T-helper 17 cell (primary cell): ENCODE measurements around the gene DGAT2L6. TPM values are rescaled to one million over a fixed set of nuclear protein-coding genes. Genes with fewer than 3 reads are reported as not detected.
A peak's percentile ranks its signal among the peaks of the same experiment; 100 is the strongest.
"Not testable (repeated sequence)": the region's sequence is repeated elsewhere in the genome, so short reads cannot be mapped to it uniquely, and the experiment has no call there.

ENCODE experiments used
- ATAC-seq: fragments of 150-1000 bp; cut with Tn5 transposase; 2 replicates; pipeline ENCODE4 v1.10.0; 2021; ENCODE audit warnings: mild to moderate bottlenecking, moderate library complexity
- DNase-seq, 3 donors: peaks; one replicate each; pipeline versions ENCODE4 v3.0.0 to v3.0.0-alpha.2; 2020 to 2021
- H3K9me3 ChIP-seq: one replicate; pipeline ENCODE4 v1.7.0; 2013; ENCODE audit warnings: low read length, mild to moderate bottlenecking; ENCODE audit not compliant: control insufficient read depth, poor library complexity, severe bottlenecking
- H3K27ac Mint-ChIP-seq: one replicate; pipeline ENCODE4 v1.8.0; 2022; ENCODE audit warnings: mild to moderate bottlenecking, moderate library complexity, mixed read lengths
- H3K27me3 Mint-ChIP-seq: one replicate; pipeline ENCODE4 v1.8.0; 2022; ENCODE audit warnings: mixed read lengths
- H3K36me3 Mint-ChIP-seq: one replicate; pipeline ENCODE4 v1.8.0; 2022; ENCODE audit warnings: low read depth, mixed read lengths
- H3K4me1 Mint-ChIP-seq: one replicate; pipeline ENCODE4 v1.8.0; 2022; ENCODE audit warnings: mild to moderate bottlenecking, mixed read lengths
- H3K4me3 Mint-ChIP-seq: one replicate; pipeline ENCODE4 v1.8.0; 2022; ENCODE audit warnings: mild to moderate bottlenecking, moderate library complexity, mixed read lengths
- total RNA-seq, 4 donors: library from RNA in 2 of 4; stranded (reverse) in 2 of 4; gene quantifications; one replicate each; pipeline ENCODE4 v1.2.3 and lab custom pipeline; 2022 to 2026

Gene DGAT2L6
- total RNA-seq, 2 donors from 2014 or later, result not detected

GRCh38 chrX:70168238-70169188 lies 8.8 kb upstream of the DGAT2L6 start:
- no peaks in the 10 kb centered on the region for H3K9me3 ChIP-seq

DNA sequence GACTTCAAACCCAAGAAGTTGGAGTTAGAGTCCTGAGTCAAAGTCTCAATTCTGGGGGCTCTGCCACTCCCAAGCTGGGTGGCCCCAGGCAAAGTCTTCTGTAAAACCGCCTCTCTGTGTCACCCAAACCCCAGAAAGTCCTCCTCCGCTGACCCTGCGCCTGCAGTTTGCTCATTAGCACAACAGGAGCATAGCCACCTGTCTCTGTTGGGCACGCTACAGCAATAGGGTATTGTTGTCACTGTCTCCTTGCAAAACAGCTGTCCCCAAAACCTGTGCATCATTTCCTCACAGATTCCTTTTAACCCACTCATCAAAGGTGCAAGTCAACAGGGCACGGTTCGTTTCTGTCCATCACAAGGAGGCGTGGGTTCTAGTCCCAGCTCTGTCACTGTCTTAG lies 8.0 kb upstream of the DGAT2L6 start:
- Mint-ChIP-seq H3K27me3 (no peaks in the 10 kb centered on the region), H3K4me3 (no peak overlapping the region), H3K36me3 (peaks cover 2% of the 10 kb centered on the region), H3K27ac (peak overlapping the region; percentile 54), H3K4me1 (no peaks in the 10 kb centered on the region)
- no peaks in the 10 kb centered on the region for H3K9me3 ChIP-seq
- no peak for ATAC-seq
- no peak for DNase-seq

More at GRCh38 chrX:70168238-70169188, 8.8 kb upstream of the DGAT2L6 start:
- ATAC-seq (no peak), DNase-seq (no peak)
- Mint-ChIP-seq H3K27me3 (no peaks in the 10 kb centered on the region), H3K27ac (peak overlapping the region; percentile 54), H3K4me1 (no peaks in the 10 kb centered on the region), H3K4me3 (no peak overlapping the region), H3K36me3 (peaks cover 2% of the 10 kb centered on the region)

- Mint-ChIP-seq H3K27ac (no peak overlapping the region), H3K36me3 (no peaks in the 10 kb centered on the region), H3K4me3 (no peak overlapping the region), H3K27me3 (no peaks in the 10 kb centered on the region), H3K4me1 (no peaks in the 10 kb centered on the region)
- H3K9me3 ChIP-seq, result no peaks in the 10 kb centered on the region
- ATAC-seq (no peak), DNase-seq (no peak)
Measured at GRCh38 chrX:70171624-70172023, 5.7 kb upstream of the DGAT2L6 start.

GRCh38 chrX:70172221-70172620 lies 5.1 kb upstream of the DGAT2L6 start:
- DNase-seq, result no peak
- ATAC-seq, result no peak
- no peak overlapping the region for H3K27ac Mint-ChIP-seq
- no peaks in the 10 kb centered on the region for H3K9me3 ChIP-seq
- H3K27me3 Mint-ChIP-seq, result no peaks in the 10 kb centered on the region
- no peak overlapping the region for H3K4me3 Mint-ChIP-seq
- H3K36me3 Mint-ChIP-seq, result no peaks in the 10 kb centered on the region
- H3K4me1 Mint-ChIP-seq, result no peaks in the 10 kb centered on the region

DNA sequence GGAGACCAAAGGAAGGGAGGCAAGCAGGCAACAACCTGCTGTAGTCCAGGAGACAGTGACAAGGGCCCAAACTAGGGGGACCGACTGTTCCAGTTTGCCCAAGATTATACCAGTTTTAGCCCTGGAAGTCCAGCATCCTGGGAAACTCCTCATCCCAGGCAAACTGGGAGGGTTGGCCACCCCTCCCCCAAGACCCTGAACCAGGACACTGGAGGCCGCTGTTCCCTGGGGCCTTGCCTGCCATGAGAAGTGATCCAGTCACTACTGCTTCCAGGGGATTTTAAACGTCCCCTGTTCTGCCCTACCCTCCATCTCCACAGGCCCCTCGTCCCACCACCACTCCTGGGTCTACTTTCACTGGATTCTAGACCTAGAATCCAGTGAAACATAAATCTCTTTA lies 4.3 kb upstream of the DGAT2L6 start:
- Mint-ChIP-seq H3K4me1 (no peaks in the 10 kb centered on the region), H3K27ac (no peak overlapping the region), H3K27me3 (no peaks in the 10 kb centered on the region), H3K36me3 (no peaks in the 10 kb centered on the region), H3K4me3 (no peak overlapping the region)
- no peaks in the 10 kb centered on the region for H3K9me3 ChIP-seq
- DNase-seq, result no peak
- ATAC-seq, result no peak

DNA sequence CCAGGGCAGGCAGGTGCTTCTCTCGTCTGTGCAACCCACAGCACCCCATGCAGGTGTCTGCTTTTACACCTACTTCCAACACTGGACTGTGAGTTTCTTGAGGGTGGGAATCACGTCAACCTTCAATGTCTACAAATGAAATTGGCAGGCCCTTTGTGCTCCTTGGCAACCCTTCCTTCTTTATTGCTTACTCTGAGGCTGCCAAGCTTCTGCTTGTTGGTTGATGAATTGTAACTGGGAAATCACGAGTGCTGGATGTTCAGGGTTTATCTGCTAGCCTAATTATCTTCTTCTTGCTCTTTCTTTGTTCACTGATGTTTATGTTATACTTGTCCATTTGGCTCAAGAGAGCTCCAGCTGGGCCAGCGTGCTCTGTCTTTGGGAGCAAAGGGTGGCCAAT lies 2.5 kb upstream of the DGAT2L6 start:
- no peaks in the 10 kb centered on the region for H3K9me3 ChIP-seq
- ATAC-seq (no peak), DNase-seq (no peak)
- Mint-ChIP-seq H3K36me3 (no peaks in the 10 kb centered on the region), H3K27ac (no peak overlapping the region), H3K4me3 (no peak overlapping the region), H3K4me1 (no peaks in the 10 kb centered on the region), H3K27me3 (no peaks in the 10 kb centered on the region)

DNA sequence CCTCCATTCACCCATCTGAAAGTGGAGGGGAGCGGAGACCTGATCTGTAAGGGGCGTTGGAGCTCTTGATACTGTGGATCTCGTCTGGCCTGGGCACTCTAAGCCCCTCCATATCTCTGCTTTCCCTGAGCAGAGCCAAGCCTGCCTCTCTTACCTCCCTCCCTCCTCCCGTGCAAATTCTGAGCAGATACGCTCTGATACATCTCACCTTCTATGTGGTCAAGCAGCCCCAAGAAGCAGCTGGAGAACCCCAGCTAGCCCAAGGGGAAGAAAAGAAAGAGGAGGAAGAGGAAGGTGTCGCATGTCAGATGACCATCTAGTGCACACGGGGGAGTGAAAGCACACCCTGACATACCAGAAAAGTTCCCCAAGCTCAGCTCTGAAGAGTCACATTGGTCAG lies 1.9 kb upstream of the DGAT2L6 start:
- ATAC-seq (no peak), DNase-seq (no peak)
- H3K4me1 Mint-ChIP-seq, result no peaks in the 10 kb centered on the region
- no peaks in the 10 kb centered on the region for H3K36me3 Mint-ChIP-seq
- H3K4me3 Mint-ChIP-seq, result no peak overlapping the region
- H3K27ac Mint-ChIP-seq, result no peak overlapping the region
- no peaks in the 10 kb centered on the region for H3K27me3 Mint-ChIP-seq
- no peaks in the 10 kb centered on the region for H3K9me3 ChIP-seq

DNA sequence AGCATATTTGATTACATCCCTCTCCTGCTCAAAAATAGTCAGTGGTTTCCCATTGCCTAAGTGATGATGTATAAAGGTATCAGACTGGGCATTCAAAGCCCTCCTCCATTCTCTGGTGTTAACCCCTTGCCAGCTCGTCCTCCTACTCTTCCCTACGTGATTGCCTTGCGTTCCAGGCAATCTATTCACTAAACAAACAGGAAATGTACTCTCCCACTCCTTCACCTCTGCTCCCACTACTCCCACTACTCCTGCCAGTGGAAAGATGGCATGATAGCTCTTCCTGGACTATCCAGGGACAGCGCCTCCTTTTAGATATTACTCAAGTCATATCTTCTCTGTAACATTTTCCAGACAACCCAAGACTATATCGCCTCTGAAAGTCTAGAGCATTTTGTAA lies 5.8 kb downstream of the DGAT2L6 start:
- no peaks in the 10 kb centered on the region for H3K4me1 Mint-ChIP-seq
- no peak overlapping the region for H3K4me3 Mint-ChIP-seq
- peaks cover 3% of the 10 kb centered on the region for H3K36me3 Mint-ChIP-seq
- H3K27ac Mint-ChIP-seq, result no peak overlapping the region
- H3K9me3 ChIP-seq, result no peaks in the 10 kb centered on the region
- H3K27me3 Mint-ChIP-seq, result peaks cover 4% of the 10 kb centered on the region
- no peak for ATAC-seq
- DNase-seq, result no peak

GRCh38 chrX:70190225-70190624 lies 12.9 kb downstream of the DGAT2L6 start:
- H3K4me1 Mint-ChIP-seq, result no peaks in the 10 kb centered on the region
- H3K36me3 Mint-ChIP-seq, result peaks cover 3% of the 10 kb centered on the region
- no peak overlapping the region for H3K4me3 Mint-ChIP-seq
- ATAC-seq (no peak), DNase-seq (no peak)
- no peaks in the 10 kb centered on the region for H3K9me3 ChIP-seq
- peaks cover 7% of the 10 kb centered on the region for H3K27me3 Mint-ChIP-seq
- H3K27ac Mint-ChIP-seq, result no peak overlapping the region

DNA sequence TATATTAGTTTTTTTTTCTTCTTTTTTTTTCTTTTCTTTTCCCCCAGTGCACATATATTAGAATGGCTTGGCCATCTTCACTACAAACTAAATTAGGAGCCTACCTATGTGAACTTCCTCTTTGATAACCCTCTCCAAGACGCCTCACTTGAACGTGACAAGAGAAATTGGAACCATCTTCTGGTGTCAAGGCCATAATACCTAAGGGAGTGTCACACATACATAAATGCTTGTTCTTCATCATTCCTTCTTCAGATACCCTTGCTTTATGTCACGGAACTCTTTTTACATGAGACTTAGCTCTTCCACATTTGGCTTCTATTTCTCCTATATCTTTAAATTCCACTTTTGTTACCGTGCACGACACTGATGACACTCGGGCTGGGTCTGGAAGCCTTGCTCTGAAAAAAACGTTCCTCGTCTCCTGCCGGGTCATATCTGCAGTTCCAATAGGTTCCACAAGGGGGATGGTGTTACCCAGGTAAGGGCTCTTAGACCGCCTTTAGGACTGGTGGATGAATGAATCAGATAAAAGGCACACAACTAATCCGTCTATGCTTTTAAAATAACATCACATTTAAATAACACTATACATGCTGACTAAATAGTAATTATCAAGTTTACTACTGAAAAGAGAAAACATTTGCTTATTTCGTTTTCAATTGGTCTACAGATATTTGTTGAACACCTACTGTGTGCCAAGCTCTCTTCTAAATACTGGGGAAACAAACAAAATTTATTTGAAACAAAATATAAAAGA lies 19.9 kb downstream of the DGAT2L6 start:
- no peaks in the 10 kb centered on the region for H3K36me3 Mint-ChIP-seq
- DNase-seq (peak; percentile 13 to 55 (median 18)), ATAC-seq (peak; percentile 85)
- no peaks in the 10 kb centered on the region for H3K9me3 ChIP-seq
- no peak overlapping the region for H3K27ac Mint-ChIP-seq
- no peaks in the 10 kb centered on the region for H3K27me3 Mint-ChIP-seq
- H3K4me1 Mint-ChIP-seq, result peaks cover 5% of the 10 kb centered on the region
- no peak overlapping the region for H3K4me3 Mint-ChIP-seq

DNA sequence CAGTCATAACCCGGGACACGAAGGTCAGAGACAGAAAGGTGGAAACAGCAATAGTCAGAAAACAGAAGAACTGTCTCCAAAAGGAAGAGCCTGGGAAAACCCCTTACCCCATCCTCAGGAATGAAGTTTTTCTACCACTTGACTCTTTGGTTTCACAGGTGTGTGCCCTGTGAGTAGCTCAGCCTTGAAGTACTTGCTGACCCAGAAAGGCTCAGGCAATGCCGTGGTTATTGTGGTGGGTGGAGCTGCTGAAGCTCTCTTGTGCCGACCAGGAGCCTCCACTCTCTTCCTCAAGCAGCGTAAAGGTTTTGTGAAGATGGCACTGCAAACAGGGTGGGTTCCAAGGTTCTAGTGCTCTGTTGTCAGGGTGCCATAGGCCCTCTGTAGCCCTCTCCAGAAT lies 24.4 kb downstream of the DGAT2L6 start:
- H3K36me3 Mint-ChIP-seq, result peaks cover 3% of the 10 kb centered on the region
- no peak overlapping the region for H3K27ac Mint-ChIP-seq
- H3K9me3 ChIP-seq, result no peaks in the 10 kb centered on the region
- H3K27me3 Mint-ChIP-seq, result no peaks in the 10 kb centered on the region
- DNase-seq (no peak), ATAC-seq (no peak)
- H3K4me1 Mint-ChIP-seq, result peaks cover 6% of the 10 kb centered on the region
- no peak overlapping the region for H3K4me3 Mint-ChIP-seq

DNA sequence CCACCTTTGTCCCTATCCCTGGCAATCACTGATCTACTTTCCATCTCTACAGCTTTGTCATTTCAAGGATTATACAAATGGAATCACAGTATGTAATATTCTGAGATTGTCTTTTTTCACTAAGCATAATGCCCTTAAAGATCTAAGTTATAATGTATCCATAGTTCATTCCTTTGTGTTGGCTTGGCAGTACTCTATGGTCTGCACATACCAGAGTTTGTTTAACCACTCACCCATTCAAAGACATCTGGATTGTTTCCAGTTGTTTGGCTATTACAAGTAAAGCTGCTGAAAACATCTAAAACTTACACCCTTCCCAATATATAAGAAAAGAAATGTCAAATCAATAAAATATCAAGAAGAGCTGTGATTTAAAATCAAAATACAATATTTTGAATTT lies 31.2 kb downstream of the DGAT2L6 start:
- Mint-ChIP-seq H3K27ac (no peak overlapping the region), H3K4me3 (no peak overlapping the region), H3K4me1 (peaks cover 4% of the 10 kb centered on the region), H3K36me3 (peaks cover 3% of the 10 kb centered on the region), H3K27me3 (no peaks in the 10 kb centered on the region)
- DNase-seq, result no peak
- H3K9me3 ChIP-seq, result no peaks in the 10 kb centered on the region
- ATAC-seq, result no peak

DNA sequence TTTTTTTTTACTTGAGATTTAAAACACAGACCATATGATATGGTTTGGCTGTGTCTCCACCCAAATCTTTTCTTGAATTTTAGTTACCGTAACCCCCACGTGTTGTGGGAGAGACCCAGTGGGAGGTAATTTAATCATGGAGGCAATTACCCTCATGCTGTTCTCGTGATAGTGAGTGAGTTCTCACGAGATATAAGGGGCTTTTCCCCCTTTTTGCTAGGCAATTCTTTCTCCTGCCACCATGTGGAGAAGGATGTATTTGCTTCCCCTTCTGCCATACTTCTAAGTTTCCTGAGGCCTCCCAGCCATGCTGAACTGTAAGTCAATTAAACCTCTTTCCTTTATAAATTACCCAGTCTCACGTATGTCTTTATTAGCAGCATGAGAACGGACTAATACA lies 32.3 kb downstream of the DGAT2L6 start:
- not testable (repeated sequence) for H3K27ac Mint-ChIP-seq, H3K27me3 Mint-ChIP-seq, H3K36me3 Mint-ChIP-seq, H3K9me3 ChIP-seq, ATAC-seq, H3K4me3 Mint-ChIP-seq, DNase-seq, H3K4me1 Mint-ChIP-seq
